A549 (cell line): ENCODE results near the gene PTPRN2. TPM values are rescaled to one million over a fixed set of nuclear protein-coding genes. Genes with fewer than 3 reads are reported as not detected.

Experiments
- ATAC-seq, 2 experiments: fragments of 200-7000 bp in 1 of 2; fragments of >200 bp in 1 of 2; cut with Nextera tagmentation in 1 of 2; cut with Tn5 transposase in 1 of 2; 3 replicates each; pipeline versions ENCODE4 v1.8.0 to v1.9.1; 2018 to 2020; ENCODE audit warnings: mild to moderate bottlenecking in 1 of 2, moderate library complexity in 1 of 2
- CTCF ChIA-PET: fragments of 300-600 bp; sonication (Branson Sonifier 250); formaldehyde crosslinking; extraction: SDS; loops from one replicate; lab custom pipeline; 2021; ENCODE audit warnings: antibody characterized with exemption, inconsistent platforms; lab: Yijun Ruan, JAX
- POLR2A ChIA-PET: fragments of 350-600 bp; formaldehyde crosslinking; extraction: SDS; loops from one replicate; lab custom pipeline; 2021; ENCODE audit warnings: antibody characterized with exemption, inconsistent platforms; lab: Yijun Ruan, JAX
- DNase-seq, 2 experiments: peaks; one replicate each; pipeline versions ENCODE4 v3.0.0 to v3.0.0-alpha.2; 2011 to 2016; ENCODE audit warnings: low read depth in 1 of 2, low spot score in 1 of 2
- FAIRE-seq: peaks from 2 replicates; lab custom pipeline; 2011; peaks lifted over from hg19 to GRCh38; lab: Jason Lieb, UNC
- H3K27ac ChIP-seq, 2 experiments: fragments of >200 bp; sonication (Bioruptor Twin); formaldehyde crosslinking; 3 replicates each; pipeline ENCODE4 v1.5.1; 2016 to 2017
- H3K4me1 ChIP-seq: fragments of >200 bp; sonication (Bioruptor Twin); formaldehyde crosslinking; 3 replicates; pipeline ENCODE4 v1.6.1; 2016
- H3K4me2 ChIP-seq: fragments of >200 bp; sonication (Bioruptor Twin); formaldehyde crosslinking; 3 replicates; pipeline ENCODE4 v1.6.1; 2016
- H3K4me3 ChIP-seq: fragments of >200 bp; sonication (Bioruptor Twin); formaldehyde crosslinking; 3 replicates; pipeline ENCODE4 v1.5.1; 2016
- H3K9me3 ChIP-seq: fragments of >200 bp; sonication (Bioruptor Twin); formaldehyde crosslinking; 3 replicates; pipeline ENCODE4 v1.6.1; 2016
- ATOH8 ChIP-seq: fragments of 250-450 bp; sonication (Bioruptor Pico); IDR thresholded peaks from 2 replicates; pipeline ENCODE4 v1.5.0; 2020; ENCODE audit warnings: low read depth, mild to moderate bottlenecking, moderate library complexity
- CHD2 ChIP-seq: fragments of 150-350 bp; IDR thresholded peaks from 2 replicates; pipeline ENCODE4 v1.6.1; 2014; ENCODE audit warnings: low read length; ENCODE audit not compliant: partially characterized antibody
- CHD4 ChIP-seq: fragments of 200-600 bp; sonication (generic); IDR thresholded peaks from 2 replicates; pipeline ENCODE4 v1.6.1; 2016; ENCODE audit warnings: antibody characterized with exemption, mild to moderate bottlenecking, borderline replicate concordance
- CTCF ChIP-seq: fragments of >200 bp; sonication (Bioruptor Twin); formaldehyde crosslinking; IDR thresholded peaks from 3 replicates; pipeline ENCODE4 v1.5.1; 2016
- EHF ChIP-seq: fragments of 250-450 bp; sonication (Bioruptor Pico); IDR thresholded peaks from 2 replicates; pipeline ENCODE4 v1.5.0; 2020; ENCODE audit warnings: mild to moderate bottlenecking
- ESRRA ChIP-seq: fragments of 150-350 bp; IDR thresholded peaks from 2 replicates; pipeline ENCODE4 v1.6.1; 2014; ENCODE audit warnings: mild to moderate bottlenecking, low read length, borderline replicate concordance
- FOXS1 ChIP-seq: fragments of 250-450 bp; sonication (Bioruptor Pico); IDR thresholded peaks from 2 replicates; pipeline ENCODE4 v1.5.0; 2020; ENCODE audit warnings: mild to moderate bottlenecking, moderate library complexity
- GATA3 ChIP-seq: IDR thresholded peaks from 2 replicates; pipeline ENCODE4 v1.6.1; 2012; ENCODE audit warnings: borderline replicate concordance
- HES2 ChIP-seq: fragments of >200 bp; sonication (Bioruptor Twin); formaldehyde crosslinking; IDR thresholded peaks from 2 replicates; pipeline ENCODE4 v1.6.1; 2016
- HEYL ChIP-seq: fragments of 250-450 bp; sonication (Bioruptor Pico); IDR thresholded peaks from 2 replicates; pipeline ENCODE4 v1.8.0; 2021; ENCODE audit warnings: mild to moderate bottlenecking, moderate library complexity
- HMGXB4 ChIP-seq: fragments of 250-450 bp; sonication (Bioruptor Pico); IDR thresholded peaks from 2 replicates; pipeline ENCODE4 v1.5.0; 2021; ENCODE audit warnings: mild to moderate bottlenecking, moderate library complexity, borderline replicate concordance
- JUN ChIP-seq, 2 experiments: fragments of >200 bp; sonication (Bioruptor Twin); formaldehyde crosslinking; IDR thresholded peaks; 2 replicates in 1 of 2; 3 replicates in 1 of 2; pipeline ENCODE4 v1.6.1; 2016 to 2017
- KDM1A ChIP-seq: fragments of 200-600 bp; sonication (generic); IDR thresholded peaks from 2 replicates; pipeline ENCODE4 v1.6.1; 2016; ENCODE audit warnings: low read depth, mild to moderate bottlenecking
- KDM5A ChIP-seq: fragments of 200-600 bp; sonication (generic); IDR thresholded peaks from 2 replicates; pipeline ENCODE4 v1.6.1; 2016; ENCODE audit warnings: antibody characterized with exemption, mild to moderate bottlenecking
- NFE2L2 ChIP-seq: fragments of 150-350 bp; conservative IDR thresholded peaks from 2 replicates; pipeline ENCODE4 v1.6.1; 2014; ENCODE audit warnings: low read length
- NPAS2 ChIP-seq: fragments of 250-450 bp; sonication (Bioruptor Pico); IDR thresholded peaks from 2 replicates; pipeline ENCODE4 v1.8.0; 2022; ENCODE audit warnings: mild to moderate bottlenecking, moderate library complexity, borderline replicate concordance
- RAD21 ChIP-seq, 2 experiments: fragments of >200 bp in 1 of 2; sonication (Bioruptor Twin) in 1 of 2; formaldehyde crosslinking in 1 of 2; IDR thresholded peaks in 1 of 2; conservative IDR thresholded peaks in 1 of 2; 2 replicates in 1 of 2; 3 replicates in 1 of 2; pipeline ENCODE4 v1.6.1; 2012 to 2018; ENCODE audit warnings: inconsistent platforms in 1 of 2
- RARB ChIP-seq: fragments of 250-450 bp; sonication (Bioruptor Pico); IDR thresholded peaks from 2 replicates; pipeline ENCODE4 v1.8.0; 2021; ENCODE audit warnings: mild to moderate bottlenecking, moderate library complexity
- RCOR1 ChIP-seq: fragments of 150-350 bp; IDR thresholded peaks from 2 replicates; pipeline ENCODE4 v1.6.1; 2014; ENCODE audit warnings: antibody characterized with exemption, low read length, low read depth
- RFX5 ChIP-seq: fragments of 450-650 bp; IDR thresholded peaks from 2 replicates; pipeline ENCODE4 v1.7.1; 2014; ENCODE audit warnings: antibody characterized with exemption, mild to moderate bottlenecking, moderate library complexity
- RNF2 ChIP-seq: fragments of 200-600 bp; sonication (generic); IDR thresholded peaks from 2 replicates; pipeline ENCODE4 v1.6.1; 2016; ENCODE audit warnings: low read depth, mild to moderate bottlenecking, antibody characterized with exemption, moderate library complexity, borderline replicate concordance
- SMC3 ChIP-seq: fragments of >200 bp; sonication (Bioruptor Twin); formaldehyde crosslinking; IDR thresholded peaks from 3 replicates; pipeline ENCODE4 v1.6.1; 2018; ENCODE audit warnings: inconsistent platforms
- SREBF2 ChIP-seq: fragments of 450-650 bp; IDR thresholded peaks from 2 replicates; pipeline ENCODE4 v1.6.1; 2014; ENCODE audit warnings: mild to moderate bottlenecking, moderate library complexity
- USF2 ChIP-seq: fragments of 450-650 bp; IDR thresholded peaks from 2 replicates; pipeline ENCODE4 v1.6.1; 2014; ENCODE audit warnings: antibody characterized with exemption
- ZC3H11A ChIP-seq: fragments of 450-650 bp; IDR thresholded peaks from 2 replicates; pipeline ENCODE4 v1.6.1; 2014; ENCODE audit warnings: antibody characterized with exemption, mild to moderate bottlenecking
- ZFP36 ChIP-seq: fragments of 450-650 bp; IDR thresholded peaks from 2 replicates; pipeline ENCODE4 v1.6.1; 2014; ENCODE audit warnings: borderline replicate concordance; ENCODE audit not compliant: partially characterized antibody
- WGBS: methylation state at CpG from one replicate; pipeline ENCODE4 v1.1.6; 2017; ENCODE audit errors: missing lambda C conversion rate; 5-methylcytosine and 5-hydroxymethylcytosine counted together
- polyA plus RNA-seq, 4 experiments: library from polyadenylated mRNA; depleted of rRNA in 3 of 4; stranded (reverse); fragments of >200 nt; fragmentation: RNase III in 1 of 4; extraction: RNeasy Plus Mini Kit Qiagen cat#74134 plus additional on column Dnase treatment in 1 of 4; gene quantifications; 2 replicates in 3 of 4; 3 replicates in 1 of 4; pipeline ENCODE4 v1.2.3, GENCODE V29; 2011 to 2017

Gene PTPRN2
- polyA plus RNA-seq, 2 of the 4 experiments (the other 2 are of a cell fraction), result 0.41 to 1.2 TPM

- ChIA-PET POLR2A (no interaction called here), CTCF (interaction anchor here (0.6 kb wide), 2 partner anchors 62 to 549 kb away, joined by 3 read pairs; no protein-coding TSS in a partner anchor)
- DNase-seq (no peak), FAIRE-seq (no peak), ATAC-seq (no peak)
- H3K9me3 ChIP-seq, result no peaks in the 10 kb centered on the region
- 50% methylated on average over 21 of the region's 26 CpGs for WGBS
- TF ChIP-seq CHD4 (no peak), RAD21 (conservative IDR thresholded peaks at IDR 0.05 in 1 of 2, IDR thresholded peaks at IDR 0.05 in 1 of 2) (no peak)
- no peak overlapping the region for H3K4me3 ChIP-seq
- no peaks in the 10 kb centered on the region for H3K4me1 ChIP-seq
- H3K27ac ChIP-seq, result no peak overlapping the region
- no peak overlapping the region for H3K4me2 ChIP-seq
Observed at GRCh38 chr7:157816526-157817250, 770.9 kb downstream of the PTPRN2 start.

- CTCF ChIA-PET, result no interaction called here
- ATAC-seq (peak in 1 of 2 experiments; percentile 47; a peak in 3 of 6 replicates), FAIRE-seq (no peak), DNase-seq (no peak)
- 48% methylated on average over 6 of the region's 12 CpGs for WGBS
- H3K4me1 ChIP-seq, result no peaks in the 10 kb centered on the region
- no peak overlapping the region for H3K4me3 ChIP-seq
- POLR2A ChIA-PET, result no interaction called here
- no peak overlapping the region for H3K4me2 ChIP-seq
- TF ChIP-seq CTCF (no peak), HMGXB4 (no peak), RCOR1 (no peak), NPAS2 (CRISPR knock-in tag) (no peak), SREBF2 (no peak), KDM1A (no peak), RARB (CRISPR knock-in tag) (no peak), KDM5A (no peak), SMC3 (no peak), GATA3 (no peak), JUN (IDR thresholded peaks at IDR 0.05) (no peak), ATOH8 (CRISPR knock-in tag) (no peak), EHF (CRISPR knock-in tag) (no peak), ESRRA (no peak), RFX5 (no peak), CHD2 (no peak), FOXS1 (CRISPR knock-in tag) (no peak)
- no peaks in the 10 kb centered on the region for H3K9me3 ChIP-seq
- no peak overlapping the region for H3K27ac ChIP-seq
Observed at GRCh38 chr7:157816086-157816485, 771.5 kb downstream of the PTPRN2 start.

GRCh38 chr7:157815706-157816022 lies 772.0 kb downstream of the PTPRN2 start:
- FAIRE-seq (no peak), ATAC-seq (no peak; a peak in 1 of 6 replicates), DNase-seq (no peak)
- CTCF ChIA-PET, result no interaction called here
- Histone ChIP-seq H3K4me2 (no peak overlapping the region), H3K4me1 (no peaks in the 10 kb centered on the region), H3K27ac (no peak overlapping the region), H3K4me3 (no peak overlapping the region), H3K9me3 (no peaks in the 10 kb centered on the region)
- 63% methylated on average over 7 of the region's 10 CpGs for WGBS
- POLR2A ChIA-PET, result no interaction called here
- TF ChIP-seq HES2 (no peak), NFE2L2 (no peak), SMC3 (no peak), USF2 (no peak), ZC3H11A (no peak), NPAS2 (CRISPR knock-in tag) (no peak), RARB (CRISPR knock-in tag) (no peak), RNF2 (no peak), HEYL (CRISPR knock-in tag) (no peak), ZFP36 (no peak)
